Mesenchymal stem cell (in vitro differentiated cells and primary cell): Measurements from ENCODE around the gene TAF4.

ENCODE experiments used
- DNase-seq: peaks from one replicate; pipeline ENCODE4 v3.0.0-alpha.2; 2013
- H2AFZ ChIP-seq: one replicate; pipeline ENCODE4 v1.6.1; 2013; ENCODE audit warnings: low read depth, mild to moderate bottlenecking, control low read depth, inconsistent platforms, low read length, moderate library complexity
- H2AK5ac ChIP-seq: 2 replicates; pipeline ENCODE4 v1.6.1; 2013; ENCODE audit warnings: low read length, moderate library complexity, mild to moderate bottlenecking, inconsistent platforms; ENCODE audit not compliant: severe bottlenecking
- H2BK120ac ChIP-seq: one replicate; pipeline ENCODE4 v1.6.1; 2013; ENCODE audit warnings: low read depth, mild to moderate bottlenecking, inconsistent platforms, low read length, moderate library complexity
- H2BK12ac ChIP-seq, 2 experiments: one replicate each; pipeline ENCODE4 v1.6.1; 2013; ENCODE audit warnings: inconsistent platforms in 2 of 2, low read length in 2 of 2, mild to moderate bottlenecking in 2 of 2, moderate library complexity in 2 of 2, control low read depth in 1 of 2
- H2BK15ac ChIP-seq: one replicate; pipeline ENCODE4 v1.6.1; 2013; ENCODE audit warnings: mild to moderate bottlenecking, low read depth, inconsistent platforms; ENCODE audit not compliant: poor library complexity, severe bottlenecking
- H2BK5ac ChIP-seq: 2 replicates; pipeline ENCODE4 v1.6.1; 2013; ENCODE audit warnings: low read depth, mild to moderate bottlenecking, low read length, control low read depth, inconsistent platforms; ENCODE audit not compliant: poor library complexity, severe bottlenecking
- H3K14ac ChIP-seq, 2 experiments: one replicate each; pipeline ENCODE4 v1.6.1; 2013; ENCODE audit warnings: inconsistent platforms in 2 of 2, low read length in 2 of 2, control low read depth in 1 of 2, mild to moderate bottlenecking in 1 of 2, moderate library complexity in 1 of 2
- H3K18ac ChIP-seq, 2 experiments: one replicate each; pipeline ENCODE4 v1.6.1; 2013; ENCODE audit warnings: inconsistent platforms in 2 of 2, low read length in 2 of 2, control low read depth in 1 of 2, low read depth in 1 of 2, mild to moderate bottlenecking in 1 of 2
- H3K23ac ChIP-seq, 2 experiments: one replicate each; pipeline ENCODE4 v1.6.1; 2013; ENCODE audit warnings: inconsistent platforms in 2 of 2, low read length in 2 of 2, mild to moderate bottlenecking in 2 of 2, moderate library complexity in 2 of 2, control low read depth in 1 of 2
- H3K27ac ChIP-seq: 2 replicates; pipeline ENCODE4 v1.5.1; 2013; ENCODE audit warnings: mild to moderate bottlenecking, moderate library complexity, low read length, control low read depth, inconsistent platforms; ENCODE audit not compliant: poor library complexity, severe bottlenecking
- H3K27me3 ChIP-seq, 2 experiments: 2 replicates each; pipeline versions ENCODE4 v1.6.1 to v1.7.0; 2013; ENCODE audit warnings: low read length in 2 of 2, mild to moderate bottlenecking in 2 of 2, moderate library complexity in 2 of 2, control low read depth in 1 of 2, inconsistent platforms in 1 of 2; ENCODE audit not compliant: control insufficient read depth in 1 of 2, insufficient read depth in 1 of 2
- H3K36me3 ChIP-seq, 2 experiments: 2 replicates each; pipeline versions ENCODE4 v1.6.1 to v1.7.0; 2013; ENCODE audit warnings: low read length in 2 of 2, control low read depth in 1 of 2, inconsistent platforms in 1 of 2, low read depth in 1 of 2, mild to moderate bottlenecking in 1 of 2; ENCODE audit not compliant: insufficient read depth in 2 of 2, control insufficient read depth in 1 of 2
- H3K4ac ChIP-seq, 2 experiments: one replicate each; pipeline ENCODE4 v1.6.1; 2013; ENCODE audit warnings: inconsistent platforms in 2 of 2, low read length in 2 of 2, mild to moderate bottlenecking in 2 of 2, moderate library complexity in 2 of 2, control low read depth in 1 of 2, low read depth in 1 of 2
- H3K4me1 ChIP-seq: 2 replicates; pipeline ENCODE4 v1.6.1; 2013; ENCODE audit warnings: low read depth, low read length, control low read depth; ENCODE audit not compliant: control insufficient read depth, insufficient read depth
- H3K4me2 ChIP-seq: 2 replicates; pipeline ENCODE4 v1.6.1; 2013; ENCODE audit warnings: low read length, mild to moderate bottlenecking, inconsistent platforms; ENCODE audit not compliant: poor library complexity, severe bottlenecking
- H3K4me3 ChIP-seq, 2 experiments: 2 replicates each; pipeline versions ENCODE4 v1.5.1 to v1.7.0; 2013; ENCODE audit warnings: low read length in 2 of 2, mild to moderate bottlenecking in 2 of 2, control low read depth in 1 of 2, low read depth in 1 of 2; ENCODE audit not compliant: insufficient read depth in 1 of 2
- H3K79me1 ChIP-seq: replicated peaks from 2 replicates; pipeline ENCODE4 v1.6.1; 2013; ENCODE audit warnings: mild to moderate bottlenecking, control low read depth, low read length, inconsistent platforms; ENCODE audit not compliant: poor library complexity, severe bottlenecking
- H3K9ac ChIP-seq: 2 replicates; pipeline ENCODE4 v1.7.0; 2013; ENCODE audit warnings: mild to moderate bottlenecking, low read length, moderate library complexity
- H3K9me3 ChIP-seq: 2 replicates; pipeline ENCODE4 v1.7.0; 2013; ENCODE audit warnings: mild to moderate bottlenecking, low read length; ENCODE audit not compliant: control insufficient read depth
- H4K8ac ChIP-seq: one replicate; pipeline ENCODE4 v1.6.1; 2013; ENCODE audit warnings: inconsistent platforms, mild to moderate bottlenecking, low read length, moderate library complexity
- H4K91ac ChIP-seq: one replicate; pipeline ENCODE4 v1.6.1; 2013; ENCODE audit warnings: mild to moderate bottlenecking, low read length, inconsistent platforms
- WGBS: methylation state at CpG from one replicate; pipeline ENCODE4 v1.1.7; 2013; ENCODE audit warnings: mixed read lengths; 5-methylcytosine and 5-hydroxymethylcytosine counted together

TAF4 gene

DNA sequence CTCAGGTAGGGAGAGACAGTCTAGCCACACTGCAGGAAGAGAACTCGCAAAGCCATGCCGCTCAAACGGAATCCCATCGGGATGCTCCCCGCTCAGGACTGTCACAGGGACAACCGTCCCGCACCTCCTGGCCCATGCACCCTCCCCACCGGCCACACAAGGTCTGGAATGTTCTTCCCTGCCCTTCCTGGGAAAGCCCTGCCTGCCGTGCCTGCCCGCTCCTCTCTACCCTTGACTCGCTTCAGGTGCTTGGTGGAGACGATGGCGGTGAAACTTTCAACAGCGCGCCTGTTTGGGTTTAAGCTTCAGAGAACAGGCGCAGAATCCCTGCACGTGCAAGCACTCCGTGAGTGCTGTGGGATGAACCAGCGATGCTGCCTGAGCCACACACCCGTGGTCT lies 20.6 kb downstream of the TAF4 start:
- Histone ChIP-seq H2BK15ac (peak overlapping the region; percentile 74), H3K23ac (no peak overlapping the region), H2BK12ac (no peak overlapping the region), H3K36me3 (peaks cover 0 to 26% of the 10 kb centered on the region in 2 experiments), H3K4ac (no peak overlapping the region), H3K79me1 (peaks cover 56% of the 10 kb centered on the region), H3K27me3 (no peaks in the 10 kb centered on the region), H3K9ac (no peak overlapping the region), H3K4me3 (no peak overlapping the region), H3K14ac (no peak overlapping the region), H4K8ac (peak overlapping the region; percentile 47), H2AK5ac (no peak overlapping the region), H3K18ac (no peak overlapping the region), H4K91ac (no peak overlapping the region), H2BK120ac (no peak overlapping the region), H3K4me1 (peaks cover 8% of the 10 kb centered on the region), H2BK5ac (no peak overlapping the region), H3K27ac (no peak overlapping the region), H2AFZ (no peak overlapping the region), H3K9me3 (no peaks in the 10 kb centered on the region), H3K4me2 (no peak overlapping the region)
- DNase-seq = no peak
- 92% methylated on average over 20 of the region's 20 CpGs for WGBS

GRCh38 chr20:62044631-62045030 lies 21.1 kb downstream of the TAF4 start:
- Histone ChIP-seq H3K79me1 (peaks cover 51% of the 10 kb centered on the region), H3K18ac (no peak overlapping the region), H2BK15ac (no peak overlapping the region), H3K4me1 (peaks cover 8% of the 10 kb centered on the region), H3K4ac (no peak overlapping the region), H3K27ac (no peak overlapping the region), H3K4me3 (no peak overlapping the region), H2BK12ac (no peak overlapping the region), H3K36me3 (peaks cover 0 to 21% of the 10 kb centered on the region in 2 experiments), H4K91ac (no peak overlapping the region), H2BK5ac (no peak overlapping the region), H2BK120ac (no peak overlapping the region), H4K8ac (peak overlapping the region; percentile 47), H3K4me2 (no peak overlapping the region), H2AFZ (no peak overlapping the region), H3K14ac (no peak overlapping the region), H3K27me3 (no peaks in the 10 kb centered on the region), H2AK5ac (no peak overlapping the region), H3K9ac (no peak overlapping the region), H3K23ac (no peak overlapping the region), H3K9me3 (no peaks in the 10 kb centered on the region)
- WGBS = 59% methylated on average over 6 of the region's 6 CpGs
- peak; percentile 6 for DNase-seq

GRCh38 chr20:62043131-62043914 lies 22.4 kb downstream of the TAF4 start:
- Histone ChIP-seq H4K91ac (peak overlapping the region; percentile 16), H3K9me3 (no peaks in the 10 kb centered on the region), H3K4me1 (peaks cover 8% of the 10 kb centered on the region), H2AK5ac (no peak overlapping the region), H3K27me3 (no peaks in the 10 kb centered on the region), H4K8ac (no peak overlapping the region), H2AFZ (no peak overlapping the region), H3K14ac (no peak overlapping the region), H3K9ac (no peak overlapping the region), H3K4ac (no peak overlapping the region), H3K4me2 (no peak overlapping the region), H3K27ac (no peak overlapping the region), H3K36me3 (peaks cover 0 to 15% of the 10 kb centered on the region in 2 experiments), H2BK5ac (no peak overlapping the region), H3K4me3 (no peak overlapping the region), H2BK120ac (no peak overlapping the region), H3K18ac (no peak overlapping the region), H3K79me1 (peaks cover 43% of the 10 kb centered on the region), H2BK12ac (no peak overlapping the region), H2BK15ac (no peak overlapping the region), H3K23ac (no peak overlapping the region)
- WGBS = 84% methylated on average over 17 of the region's 17 CpGs
- DNase-seq = no peak

- H3K4me1 ChIP-seq = peaks cover 6% of the 10 kb centered on the region
- 96% methylated on average over 21 of the region's 22 CpGs for WGBS
Observed at GRCh38 chr20:62042025-62042820, 23.5 kb downstream of the TAF4 start.

More at GRCh38 chr20:62042025-62042820, 23.5 kb downstream of the TAF4 start:
- H4K91ac ChIP-seq = no peak overlapping the region
- no peak overlapping the region for H3K4ac ChIP-seq
- H3K14ac ChIP-seq = no peak overlapping the region
- no peak overlapping the region for H4K8ac ChIP-seq
- no peak overlapping the region for H2BK120ac ChIP-seq
- H3K9me3 ChIP-seq = no peaks in the 10 kb centered on the region
- H3K36me3 ChIP-seq = peaks cover 0 to 8% of the 10 kb centered on the region in 2 experiments
- H3K23ac ChIP-seq = no peak overlapping the region
- no peak overlapping the region for H3K27ac ChIP-seq
- peaks cover 37% of the 10 kb centered on the region for H3K79me1 ChIP-seq
- no peak overlapping the region for H3K9ac ChIP-seq
- no peak for DNase-seq
- no peak overlapping the region for H2BK12ac ChIP-seq
- H2AFZ ChIP-seq = no peak overlapping the region
- H3K4me2 ChIP-seq = no peak overlapping the region
- H3K18ac ChIP-seq = no peak overlapping the region
- no peak overlapping the region for H3K4me3 ChIP-seq
- no peak overlapping the region for H2BK5ac ChIP-seq
- H2AK5ac ChIP-seq = no peak overlapping the region
- H2BK15ac ChIP-seq = no peak overlapping the region
- no peaks in the 10 kb centered on the region for H3K27me3 ChIP-seq
